NCI-H2029 treated with DMSO at 0.1 percent for 48 hours (cell line): ENCODE data around the gene DUS2.
A peak's percentile ranks its signal among the peaks of the same experiment; 100 is the strongest.
"Not testable (repeated sequence)": the region's sequence is repeated elsewhere in the genome, so short reads cannot be mapped to it uniquely, and the experiment has no call there.

ENCODE experiments used
- DNase-seq: peaks from one replicate; lab custom pipeline; 2025; lab: John Stamatoyannopoulos, UW

Gene DUS2

DNA sequence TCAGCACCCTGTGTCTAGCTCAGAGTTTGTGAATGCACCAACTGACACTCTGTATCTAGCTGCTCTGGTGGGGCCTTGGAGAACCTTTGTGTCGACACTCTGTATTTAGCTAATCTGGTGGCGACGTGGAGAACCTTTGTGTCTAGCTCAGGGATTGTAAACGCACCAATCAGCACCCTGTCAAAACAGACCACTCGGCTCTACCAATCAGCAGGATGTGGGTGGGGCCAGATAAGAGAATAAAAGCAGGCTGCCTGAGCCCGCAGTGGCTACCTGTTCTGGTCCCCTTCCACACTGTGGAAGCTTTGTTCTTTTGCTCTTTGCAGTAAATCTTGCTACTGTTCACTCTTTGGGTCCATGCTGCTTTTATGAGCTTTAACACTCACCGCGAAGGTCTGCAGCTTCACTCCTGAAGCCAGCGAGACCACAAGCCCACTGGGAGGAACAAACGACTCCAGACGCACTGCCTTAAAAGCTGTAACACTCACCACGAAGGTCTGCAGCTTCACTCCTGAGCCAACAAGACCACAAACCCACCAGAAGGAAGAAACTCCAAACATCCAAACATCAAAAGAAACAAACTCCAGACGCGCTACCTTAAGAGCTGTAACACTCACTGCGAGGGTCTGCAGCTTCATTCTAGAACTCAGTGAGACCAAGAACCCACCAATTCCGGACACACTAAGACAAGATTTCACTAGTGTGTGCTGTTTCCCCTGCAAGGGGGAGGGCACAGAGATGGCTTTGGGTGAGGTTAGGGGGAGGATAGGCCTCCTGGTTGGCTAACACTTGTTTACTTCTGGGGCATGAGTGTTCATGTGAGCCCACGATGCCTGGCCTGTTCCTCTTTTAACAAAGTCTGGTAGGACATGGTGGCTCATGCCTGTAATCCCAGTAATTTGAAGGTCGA, 24.1 kb upstream of the DUS2 start, which contains the start of gene DPEP2:
DPEP2 (minus strand) TSS at position 706 of the 910 bp plus-strand sequence. CDS start 6,272 bp downstream, outside the sequence.
- not testable (repeated sequence) for DNase-seq

DNA sequence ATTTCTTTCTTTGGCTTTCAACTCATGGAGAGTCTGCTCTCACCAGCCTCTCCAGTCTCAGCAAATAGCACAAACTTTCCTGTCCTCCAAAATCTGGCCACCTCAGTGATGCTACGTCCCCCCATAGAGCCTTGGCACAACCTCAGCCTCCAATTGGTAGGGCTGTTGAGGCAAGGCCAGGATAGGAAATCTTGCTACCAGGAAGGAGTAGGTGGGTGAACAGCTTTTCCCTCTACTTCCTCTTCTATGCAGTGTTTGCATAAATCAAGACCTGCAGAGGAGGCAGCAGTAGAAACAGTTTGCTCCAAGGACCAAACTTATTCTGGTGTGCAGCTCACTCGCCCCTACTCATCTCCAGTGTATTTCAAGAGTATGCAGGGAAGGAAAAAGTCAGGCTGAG, 23.1 kb upstream of the DUS2 start:
- DNase-seq: no peak

- no peak for DNase-seq
Observed at GRCh38 chr16:68000450-68000849, 22.6 kb upstream of the DUS2 start.

- DNase-seq: no peak
Observed at GRCh38 chr16:68003031-68003430, 20.1 kb upstream of the DUS2 start.

- DNase-seq: no peak
Observed at GRCh38 chr16:68005211-68005610, 17.9 kb upstream of the DUS2 start.

DNA sequence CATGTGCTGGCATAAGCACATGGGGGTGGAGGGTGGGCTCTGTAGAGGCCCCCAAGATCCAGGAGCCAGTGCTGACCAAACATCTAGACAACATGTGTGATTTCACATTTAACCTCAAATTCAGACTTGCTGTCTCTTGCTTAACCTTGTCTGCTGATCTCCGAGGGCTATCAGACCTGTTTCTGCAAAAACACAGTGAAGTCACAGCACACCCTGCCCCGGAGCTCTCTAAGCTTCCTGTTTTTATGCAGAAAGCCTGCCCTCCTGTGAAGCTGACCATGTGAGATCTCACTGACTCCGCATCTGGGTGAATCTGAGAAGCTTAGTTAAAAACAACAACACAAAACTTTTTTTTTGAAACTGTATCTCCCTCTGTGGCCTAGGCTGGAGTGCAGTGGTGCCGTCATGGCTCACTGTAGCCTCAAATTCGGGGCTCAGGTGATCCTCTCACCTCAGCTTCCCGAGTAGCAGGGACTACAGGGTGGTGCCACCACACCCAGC, 17.2 kb upstream of the DUS2 start:
- DNase-seq: no peak

DNA sequence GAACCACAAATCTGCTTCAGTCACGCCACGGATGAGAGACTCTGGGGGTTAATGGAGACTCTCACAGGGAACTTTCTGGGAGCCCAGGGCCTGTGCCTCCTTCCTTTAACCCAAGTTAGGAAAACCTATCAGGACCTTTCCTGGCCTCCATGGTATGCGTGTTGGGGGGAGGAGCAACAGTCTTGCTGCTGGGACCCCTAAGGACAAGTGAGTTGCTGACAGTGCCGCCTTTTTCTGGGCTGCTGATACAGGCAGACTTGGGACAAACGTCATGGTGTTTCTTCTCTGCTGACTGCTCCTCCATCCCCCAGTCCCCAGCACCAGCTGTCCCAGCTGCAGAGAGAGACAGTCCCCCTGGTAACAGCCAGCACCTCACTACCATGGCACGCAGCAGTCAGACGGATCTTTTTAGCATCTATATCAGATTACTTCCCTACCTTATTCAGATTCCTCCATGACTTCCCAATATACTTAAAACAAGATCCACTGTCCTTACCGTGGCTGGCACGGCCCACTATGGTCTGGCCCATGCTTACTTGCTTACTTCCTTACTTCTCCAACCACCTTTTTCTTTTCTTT, 13.8 kb upstream of the DUS2 start:
- no peak for DNase-seq

GRCh38 chr16:68009872-68010271, 13.2 kb upstream of the DUS2 start:
- DNase-seq: not testable (repeated sequence)

GRCh38 chr16:68013440-68013839, 9.6 kb upstream of the DUS2 start:
- no peak for DNase-seq

DNA sequence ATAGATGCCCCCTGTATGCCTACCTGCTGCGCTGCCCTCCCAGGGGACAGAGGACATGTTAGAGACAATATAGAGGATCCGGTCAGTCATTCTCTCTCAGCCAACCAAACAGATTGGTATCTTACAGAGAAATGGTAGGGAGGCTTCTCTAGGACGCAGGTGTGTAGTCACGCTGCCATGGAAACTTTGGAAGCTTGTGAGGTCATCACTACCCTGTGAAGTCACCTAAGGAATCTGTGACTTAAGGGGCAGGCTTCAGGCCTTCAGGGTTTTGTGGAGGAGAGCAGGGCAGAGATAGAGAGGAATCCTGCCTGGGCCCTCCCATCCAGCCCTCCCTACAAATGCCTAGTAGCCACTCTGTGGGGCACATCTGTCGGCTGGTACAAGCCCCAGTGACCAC, 7.4 kb upstream of the DUS2 start, which contains the start of gene DPEP2NB:
DPEP2NB (minus strand) TSS at position 231 of the 400 bp plus-strand sequence; CDS start at position 90, 141 bp downstream.
- DNase-seq: no peak

DNA sequence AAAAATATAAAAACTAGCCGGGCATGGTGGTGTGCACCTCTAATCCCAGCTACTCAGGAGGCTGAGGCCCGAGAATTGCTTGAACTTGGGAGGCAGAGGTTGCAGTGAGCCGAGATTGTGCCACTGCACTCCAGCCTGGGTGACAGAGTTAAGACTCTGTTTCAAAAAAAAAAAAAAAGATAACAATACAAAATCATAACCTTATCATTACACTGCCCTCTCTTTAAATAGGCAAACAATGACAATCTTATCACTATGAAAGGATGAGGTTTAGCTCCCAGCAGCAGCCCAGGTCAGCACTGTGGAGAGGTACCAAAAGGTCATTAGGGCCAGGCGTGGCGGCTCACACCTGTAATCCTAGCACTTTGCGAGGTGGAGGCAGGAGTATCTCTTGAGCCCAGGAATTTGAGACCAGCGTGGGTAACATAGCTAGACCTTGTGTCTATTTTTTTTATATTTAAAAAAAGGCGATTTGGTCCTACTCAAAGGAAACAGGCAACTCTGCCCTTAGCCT, 3.9 kb upstream of the DUS2 start:
- DNase-seq: no peak

- DNase-seq: no peak
Observed at GRCh38 chr16:68021490-68021889, 1.6 kb upstream of the DUS2 start.

GRCh38 chr16:68022278-68022727, 781 bp upstream of the DUS2 start:
- no peak for DNase-seq

DNA sequence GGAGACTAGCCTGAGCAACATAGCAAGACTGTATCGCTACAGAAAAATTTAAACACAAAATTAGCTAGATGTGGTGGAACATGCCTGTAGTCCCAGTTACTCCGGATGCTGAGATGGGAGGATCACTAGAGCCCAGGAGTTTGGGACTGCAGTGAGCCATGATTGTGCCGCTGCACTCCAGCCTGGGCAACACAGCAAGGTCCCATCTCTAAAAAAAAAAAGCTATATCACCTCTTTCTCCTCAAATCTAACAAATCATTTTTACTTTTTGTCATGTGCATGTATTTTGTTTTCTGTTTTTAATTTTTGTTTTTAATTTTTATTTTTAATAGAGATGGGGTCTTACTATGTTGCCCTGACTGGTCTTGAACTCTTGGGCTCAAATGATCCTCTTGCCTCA, 5.9 kb downstream of the DUS2 start:
- DNase-seq: no peak

- DNase-seq: not testable (repeated sequence)
Observed at GRCh38 chr16:68030108-68030507, 7.0 kb downstream of the DUS2 start.

DNA sequence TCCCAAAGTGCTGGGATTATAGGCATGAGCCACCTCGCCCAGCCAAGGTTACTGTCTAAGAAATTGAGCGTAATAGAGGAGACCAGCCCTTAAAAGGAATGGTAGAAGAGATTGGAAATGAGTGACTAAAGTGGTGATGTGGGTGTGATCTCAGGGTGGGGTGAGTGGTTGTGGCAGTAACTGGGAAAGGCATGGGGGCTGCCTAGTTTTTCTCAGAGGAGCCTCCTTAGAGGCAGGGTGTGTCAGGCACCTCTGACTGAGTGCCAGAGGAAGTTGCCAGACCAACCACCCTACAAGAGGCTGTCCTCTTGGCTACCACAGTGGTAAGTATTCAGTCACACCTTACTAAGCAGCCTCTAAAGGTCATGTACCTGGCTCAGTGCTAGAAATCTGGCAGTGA, 8.9 kb downstream of the DUS2 start:
- DNase-seq: no peak

- DNase-seq: no peak
Observed at GRCh38 chr16:68033101-68033500, 10.0 kb downstream of the DUS2 start.

DNA sequence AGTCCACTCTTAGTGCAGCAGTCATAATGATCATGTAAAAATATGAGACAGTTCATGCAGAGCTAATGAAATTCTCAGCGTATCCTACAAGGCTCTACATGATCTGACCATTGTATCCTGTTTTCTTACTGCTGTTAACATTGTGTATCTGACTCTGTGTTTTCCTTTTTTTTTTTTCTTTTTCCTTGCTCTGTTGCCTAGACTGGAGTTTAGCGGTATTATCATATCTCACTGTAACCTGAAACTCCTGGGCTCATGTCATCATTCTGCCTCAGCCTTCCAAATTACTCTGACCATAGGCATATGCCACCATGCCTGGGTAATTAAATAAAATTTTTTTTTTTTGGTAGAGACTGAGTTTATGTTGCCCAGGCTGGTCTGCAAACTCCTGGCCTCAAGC, 12.1 kb downstream of the DUS2 start:
- DNase-seq: no peak

DNA sequence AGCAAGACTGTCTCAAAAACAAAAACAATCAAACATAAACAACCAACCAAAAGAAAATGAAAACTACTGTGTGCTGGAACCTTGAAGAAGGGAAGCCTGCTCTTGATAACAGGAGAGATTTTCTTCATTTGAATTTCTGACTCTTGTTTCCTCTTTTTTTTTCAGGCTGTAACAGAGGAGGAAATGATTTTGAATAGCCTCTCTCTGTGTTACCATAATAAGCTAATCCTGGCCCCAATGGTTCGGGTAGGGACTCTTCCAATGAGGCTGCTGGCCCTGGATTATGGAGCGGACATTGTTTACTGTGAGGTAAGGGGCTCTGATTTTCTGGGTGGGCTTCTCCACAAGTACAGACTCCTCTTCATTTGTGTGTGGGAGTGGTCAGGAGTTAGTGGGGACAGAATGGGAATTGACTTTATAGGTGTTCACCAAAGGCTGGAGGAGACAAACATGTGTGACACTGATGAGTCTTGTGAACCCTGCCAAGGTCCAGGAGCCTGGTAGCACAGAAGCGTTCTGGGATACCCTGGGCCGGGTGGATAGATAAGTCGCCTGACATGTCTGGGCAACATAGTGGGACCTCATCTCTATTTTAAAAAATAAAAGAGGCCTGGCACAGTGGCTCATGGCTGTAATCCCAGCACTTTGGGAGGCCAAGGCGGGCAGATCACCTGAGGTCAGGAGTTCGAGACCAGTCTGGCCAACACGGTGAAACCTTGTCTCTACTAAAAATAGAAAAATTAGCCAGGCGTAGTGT, 14.9 kb downstream of the DUS2 start:
- DNase-seq: no peak

DNA sequence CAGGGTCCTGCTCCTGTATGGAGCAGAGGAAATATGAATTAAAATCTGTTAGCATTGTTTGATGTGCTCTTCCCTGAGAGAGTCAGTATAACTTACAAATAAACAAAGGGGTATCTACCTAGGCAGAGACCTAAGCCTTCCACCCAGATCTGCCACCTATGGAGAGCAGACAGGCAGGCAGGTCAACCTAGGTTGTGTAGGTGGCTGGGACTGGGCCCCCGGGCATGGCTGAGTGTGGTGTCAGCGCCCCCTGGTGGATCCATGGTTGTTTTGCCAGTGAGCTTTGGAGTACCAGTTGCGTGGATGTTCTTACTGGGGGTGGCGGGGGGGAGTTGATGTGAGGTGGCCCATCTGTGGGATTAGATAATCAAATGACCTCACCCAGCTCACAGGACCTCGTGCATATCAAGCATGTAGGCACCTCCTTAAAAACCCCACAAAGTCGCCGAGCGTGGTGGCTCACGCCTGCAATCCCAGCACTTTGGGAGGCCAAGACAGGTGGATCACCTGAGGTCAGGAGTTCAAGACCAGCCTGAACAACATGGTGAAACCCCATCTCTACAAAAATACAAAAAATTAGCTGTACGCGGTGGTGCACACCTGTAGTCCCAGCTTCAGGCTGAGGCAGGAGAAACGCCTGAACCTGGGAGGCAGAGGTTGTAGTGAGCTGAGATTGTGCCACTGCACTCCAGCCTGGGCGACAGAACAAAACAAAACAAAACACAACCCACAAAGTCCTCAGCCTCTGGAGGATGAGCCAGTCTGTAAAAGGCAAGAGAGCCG, 17.6 kb downstream of the DUS2 start:
- DNase-seq: peak; percentile 31

DNA sequence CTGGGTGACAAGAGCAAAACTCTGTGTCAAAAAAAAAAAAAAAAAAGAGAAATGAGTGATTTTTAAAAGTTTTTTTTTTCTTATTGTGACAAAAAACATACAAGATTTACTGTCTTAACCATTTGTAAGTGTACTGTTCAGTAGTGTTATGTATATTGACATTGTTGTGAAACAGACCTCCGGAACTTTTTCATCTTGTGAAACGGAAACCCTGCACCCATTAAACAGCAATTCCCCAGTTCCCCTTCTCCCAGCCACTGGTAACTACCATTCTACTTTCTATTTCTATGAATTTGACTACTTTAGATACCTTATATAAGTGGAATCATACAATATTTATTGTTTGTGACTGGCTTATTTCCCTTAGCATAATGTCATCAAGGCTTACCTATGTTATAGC, 18.7 kb downstream of the DUS2 start:
- no peak for DNase-seq
